OCI-M2 (cell line): ENCODE results near the gene HCRT.
"Not testable (repeated sequence)": the region's sequence is repeated elsewhere in the genome, so short reads cannot be mapped to it uniquely, and the experiment has no call there.

ENCODE experiments used
- DNase-seq: peaks from one replicate; lab custom pipeline; 2025; ENCODE audit not compliant: unreplicated experiment; lab: John Stamatoyannopoulos, UW

The HCRT gene

GRCh38 chr17:42141382-42141781 lies 43.9 kb downstream of the HCRT start:
- no peak for DNase-seq

GRCh38 chr17:42140690-42141089 lies 44.6 kb downstream of the HCRT start:
- DNase-seq = not testable (repeated sequence)

- no peak for DNase-seq
These were observed 46.3 kb downstream of the HCRT start for GRCh38 chr17:42138749-42139492.

- no peak for DNase-seq
These were observed 48.6 kb downstream of the HCRT start for GRCh38 chr17:42136654-42137051.

- DNase-seq = no peak
These were observed 49.3 kb downstream of the HCRT start for GRCh38 chr17:42135664-42136653.

- DNase-seq = no peak
These were observed 50.1 kb downstream of the HCRT start for GRCh38 chr17:42135151-42135550.
